Measurements from ENCODE around the gene HDAC4.

HDAC4 gene

GRCh38 chr2:239194731-239195317, 206.0 kb downstream of the HDAC4 start:
- no peak for DNase-seq

- DNase-seq = no peak
Observed at GRCh38 chr2:239193925-239194677, 206.7 kb downstream of the HDAC4 start.

- no peak for DNase-seq
Observed at GRCh38 chr2:239193401-239193811, 207.4 kb downstream of the HDAC4 start.

GRCh38 chr2:239192975-239193374, 207.8 kb downstream of the HDAC4 start:
- no peak for DNase-seq

- no peak for DNase-seq
Observed at GRCh38 chr2:239192456-239192855, 208.4 kb downstream of the HDAC4 start.

- no peak for DNase-seq
Observed at GRCh38 chr2:239190921-239191885, 209.6 kb downstream of the HDAC4 start.

- DNase-seq = no peak
Observed at GRCh38 chr2:239190361-239190760, 210.5 kb downstream of the HDAC4 start.

GRCh38 chr2:239189711-239190131, 211.1 kb downstream of the HDAC4 start:
- DNase-seq = no peak

- DNase-seq = no peak
Observed at GRCh38 chr2:239188536-239188935, 212.3 kb downstream of the HDAC4 start.

GRCh38 chr2:239187464-239188253, 213.2 kb downstream of the HDAC4 start:
- no peak for DNase-seq

GRCh38 chr2:239186516-239187357, 214.1 kb downstream of the HDAC4 start:
- no peak for DNase-seq

- no peak for DNase-seq
Observed at GRCh38 chr2:239184968-239185903, 215.6 kb downstream of the HDAC4 start.

GRCh38 chr2:239184179-239184578, 216.6 kb downstream of the HDAC4 start:
- DNase-seq = no peak

GRCh38 chr2:239182981-239183791, 217.6 kb downstream of the HDAC4 start:
- DNase-seq = no peak

- no peak for DNase-seq
Observed at GRCh38 chr2:239181903-239182581, 218.8 kb downstream of the HDAC4 start.

GRCh38 chr2:239181074-239181902, 219.5 kb downstream of the HDAC4 start:
- no peak for DNase-seq

- no peak for DNase-seq
Observed at GRCh38 chr2:239180526-239181073, 220.2 kb downstream of the HDAC4 start.

Measured in Kasumi-1 (cell line).